ENCODE measurements around the gene ATRAID.
"Not testable (repeated sequence)": the region's sequence is repeated elsewhere in the genome, so short reads cannot be mapped to it uniquely, and the experiment has no call there.

Gene ATRAID

DNA sequence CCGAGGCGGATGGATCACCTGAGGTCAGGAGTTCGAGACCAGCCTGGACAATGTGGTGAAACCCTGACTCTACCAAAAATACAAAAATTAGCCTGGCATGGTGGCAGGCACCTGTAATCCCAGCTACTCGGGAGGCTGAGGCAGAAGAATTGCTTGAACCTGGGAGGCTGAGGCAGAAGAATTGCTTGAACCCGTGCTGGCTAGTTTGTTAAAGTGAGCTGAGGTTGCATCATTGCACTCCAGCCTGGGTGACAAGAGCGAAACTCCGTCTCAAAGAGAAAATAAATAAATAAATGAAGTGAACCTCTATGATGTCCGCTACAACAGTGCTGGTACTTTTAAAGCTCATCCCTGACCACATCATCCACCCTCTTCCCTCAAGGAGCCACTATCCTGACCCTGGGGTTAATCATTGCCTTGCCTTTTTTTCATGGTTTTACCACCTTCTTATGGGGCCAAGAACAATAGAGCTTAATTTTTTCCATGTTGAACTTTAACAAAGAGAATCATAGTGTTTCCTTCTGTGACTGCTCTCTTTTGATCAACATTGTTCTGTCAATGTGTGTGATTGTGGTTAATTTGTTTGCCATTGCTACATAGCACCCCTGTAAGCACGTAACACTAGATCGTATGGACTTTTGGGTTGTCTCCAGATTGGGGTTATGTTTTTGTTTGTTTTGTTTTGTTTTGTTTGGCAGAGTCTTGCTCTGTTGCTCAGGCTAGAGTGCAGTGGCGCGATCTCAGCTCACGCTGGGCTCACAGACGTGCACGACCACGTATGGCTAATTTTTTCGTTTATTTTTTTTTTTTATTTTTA is 17.1 kb upstream of the ATRAID start:
- no peak for DNase-seq

DNA sequence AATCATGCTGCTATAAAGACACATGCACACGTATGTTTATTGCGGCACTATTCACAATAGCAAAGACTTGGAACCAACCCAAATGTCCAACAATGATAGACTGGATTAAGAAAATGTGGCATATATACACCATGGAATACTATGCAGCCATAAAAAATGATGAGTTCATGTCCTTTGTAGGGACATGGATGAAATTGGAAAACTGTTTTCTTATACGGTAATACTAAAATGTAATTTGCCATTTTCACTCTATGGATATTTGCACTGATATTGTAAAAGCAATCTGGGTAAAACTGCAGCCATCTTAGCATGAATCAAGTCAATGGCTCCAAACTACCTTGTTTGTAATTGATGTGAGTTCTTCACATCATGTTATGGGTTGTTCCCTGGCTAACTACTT is 16.0 kb upstream of the ATRAID start:
- not testable (repeated sequence) for DNase-seq

GRCh38 chr2:27198068-27198467 is 13.8 kb upstream of the ATRAID start:
- DNase-seq: not testable (repeated sequence)

- no peak for DNase-seq
Measured at GRCh38 chr2:27198627-27199026, 13.2 kb upstream of the ATRAID start.

- DNase-seq: no peak
Measured at GRCh38 chr2:27199241-27199640, 12.6 kb upstream of the ATRAID start.

DNA sequence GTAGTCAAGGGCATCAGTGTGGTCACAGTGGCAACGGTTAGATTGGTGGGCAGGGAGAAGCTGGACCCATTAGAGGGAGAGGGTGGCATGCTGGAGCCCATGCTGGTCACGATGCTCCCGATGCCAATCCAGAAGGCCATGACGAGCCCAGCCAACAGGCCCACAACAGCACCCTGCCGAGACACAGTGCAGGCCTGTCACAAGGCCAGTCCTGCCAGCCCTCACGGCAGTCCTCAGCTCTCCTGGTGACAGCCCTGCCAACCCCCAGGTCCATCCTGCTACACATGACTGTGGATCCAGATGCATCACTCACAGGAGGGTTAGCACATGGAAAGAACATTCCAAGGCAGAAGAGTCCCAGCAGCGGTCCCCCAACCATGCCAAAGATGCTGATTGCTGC is 10.2 kb upstream of the ATRAID start:
- DNase-seq: no peak

DNA sequence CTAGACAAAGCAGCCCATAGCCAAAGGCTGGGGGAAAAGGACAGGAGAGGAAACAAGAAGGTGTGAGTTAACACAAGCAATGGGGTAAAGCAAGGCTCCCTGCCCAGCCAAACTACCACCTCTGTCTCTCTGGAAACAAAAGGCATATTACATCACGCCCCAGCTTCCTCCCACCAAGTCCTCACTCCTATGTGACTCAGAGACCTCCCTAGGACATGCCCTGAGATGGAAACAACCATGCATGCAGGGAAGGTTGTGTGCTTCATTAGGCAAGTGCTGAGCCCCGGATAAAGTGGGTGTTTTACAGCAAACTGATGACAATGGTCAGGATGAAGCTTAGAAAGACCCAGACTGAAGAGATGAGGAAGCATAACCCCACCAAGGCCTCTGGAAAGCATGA is 9.0 kb upstream of the ATRAID start:
- no peak for DNase-seq

GRCh38 chr2:27203741-27204140 is 8.1 kb upstream of the ATRAID start:
- no peak for DNase-seq

- DNase-seq: no peak
Measured at GRCh38 chr2:27204566-27204965, 7.3 kb upstream of the ATRAID start.

GRCh38 chr2:27205206-27205605 is 6.6 kb upstream of the ATRAID start:
- no peak for DNase-seq

- no peak for DNase-seq
Measured at GRCh38 chr2:27206346-27206745, 5.5 kb upstream of the ATRAID start.

DNA sequence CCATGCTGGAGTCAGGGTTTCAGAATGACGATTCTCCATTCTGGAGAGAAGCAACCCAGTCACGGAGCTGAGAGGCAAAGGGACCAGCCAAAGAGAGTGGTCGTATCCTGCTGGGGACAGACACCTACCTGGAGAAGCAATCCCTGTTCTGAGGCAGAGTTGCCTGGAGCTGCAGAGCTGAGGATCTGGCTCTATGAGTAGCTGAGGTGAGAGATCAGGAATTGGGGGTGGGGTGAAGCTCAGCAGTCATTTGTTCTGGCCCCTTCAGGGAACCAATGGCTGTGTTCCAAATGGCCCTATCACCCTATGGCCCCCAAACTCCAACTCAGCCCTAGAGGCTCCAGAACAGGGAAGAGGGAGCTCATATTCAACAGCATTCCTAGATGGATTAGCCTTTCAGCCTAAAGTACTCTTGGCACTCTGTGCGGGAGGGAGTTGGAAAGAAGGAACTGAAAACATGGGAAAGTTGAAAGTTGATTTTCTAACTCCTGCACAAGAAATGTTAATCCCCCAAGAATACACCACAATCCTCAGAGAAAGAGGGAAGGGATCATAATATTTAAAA is 3.3 kb upstream of the ATRAID start:
- no peak for DNase-seq

- DNase-seq: no peak
Measured at GRCh38 chr2:27209621-27210401, 2.0 kb upstream of the ATRAID start.

GRCh38 chr2:27211241-27211942 is 449 bp upstream of the ATRAID start:
- DNase-seq: no peak

DNA sequence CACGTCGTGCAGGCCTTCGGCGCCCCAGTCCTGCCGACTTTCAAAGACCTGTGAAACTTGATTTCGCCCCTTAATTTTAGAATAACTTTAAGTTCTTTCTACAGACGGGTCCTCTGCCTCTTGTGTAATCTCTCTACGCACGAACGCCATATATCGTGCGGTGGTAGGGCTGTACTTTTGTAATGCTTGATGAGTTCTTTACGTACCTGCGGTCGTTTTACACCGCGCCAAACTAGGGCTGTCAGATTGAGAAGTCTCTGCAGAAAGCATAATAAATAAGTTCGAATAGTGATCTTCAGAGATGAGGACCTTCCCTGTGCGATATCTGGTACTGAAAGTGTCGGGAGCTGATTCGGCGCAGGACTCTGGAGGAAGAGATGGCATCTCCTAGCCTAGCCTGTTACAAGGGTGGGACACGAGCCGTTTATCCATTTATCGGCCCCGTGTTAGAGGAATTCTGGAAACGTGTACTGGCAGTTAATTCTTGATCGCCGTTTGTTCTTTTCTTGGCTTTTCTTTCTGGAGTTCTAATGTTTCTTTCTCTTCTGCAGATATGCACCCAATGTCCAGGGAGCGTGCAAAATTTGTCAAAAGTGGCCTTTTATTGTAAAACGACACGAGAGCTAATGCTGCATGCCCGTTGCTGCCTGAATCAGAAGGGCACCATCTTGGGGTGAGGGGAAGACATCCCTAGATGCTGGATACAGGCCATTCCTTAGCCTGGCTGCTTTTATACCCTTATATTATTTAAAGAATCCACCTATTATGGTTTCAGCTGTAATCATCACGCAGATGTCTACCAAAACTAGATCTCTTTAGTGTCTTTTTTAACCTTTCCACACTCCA is 1.0 kb downstream of the ATRAID start:
- peak; percentile 39 for DNase-seq

DNA sequence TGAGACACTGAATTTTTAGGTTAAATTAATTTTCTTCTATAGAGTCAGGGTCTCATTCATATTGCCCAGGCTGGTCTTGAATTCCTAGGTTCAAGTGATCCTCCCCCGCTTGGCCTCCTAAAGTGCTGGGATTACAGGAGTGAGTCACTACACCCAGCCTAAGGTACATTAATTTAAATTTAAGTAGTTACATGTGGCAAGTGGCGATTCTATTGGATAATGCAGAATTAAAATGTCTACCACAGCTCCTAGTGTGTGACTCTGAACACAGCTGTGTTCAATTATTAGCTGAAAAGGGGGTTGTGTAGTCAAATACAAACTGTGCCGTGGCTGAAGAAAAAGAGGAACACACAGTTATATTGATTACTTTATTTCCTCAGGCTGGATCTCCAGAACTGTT is 3.1 kb downstream of the ATRAID start:
- no peak for DNase-seq

- no peak for DNase-seq
Measured at GRCh38 chr2:27216416-27217137, 4.7 kb downstream of the ATRAID start.

- DNase-seq: peak; percentile 84
Measured at GRCh38 chr2:27217173-27218121, 5.6 kb downstream of the ATRAID start, which contains the start of gene CAD. CAD (plus strand) TSS chr2:27217369; CDS start chr2:27217552, 183 bp downstream.

GRCh38 chr2:27218614-27219013 is 6.8 kb downstream of the ATRAID start:
- DNase-seq: no peak

- DNase-seq: no peak
Measured at GRCh38 chr2:27219091-27219490, 7.2 kb downstream of the ATRAID start.
